HEK293 (cell line): ENCODE data around the gene LIPE.
A peak's percentile ranks its signal among the peaks of the same experiment; 100 is the strongest.

Experiments used
- BCL6B ChIP-seq: fragments of 450-650 bp; formaldehyde crosslinking; IDR thresholded peaks from 2 replicates; pipeline ENCODE4 v1.5.1; 2017; ENCODE audit warnings: missing biosample characterization, missing genetic modification characterization
- EGR2 ChIP-seq: fragments of 450-650 bp; formaldehyde crosslinking; IDR thresholded peaks from 2 replicates; pipeline ENCODE4 v1.5.1; 2016; ENCODE audit warnings: low read depth, missing biosample characterization, missing genetic modification characterization
- GFI1B ChIP-seq: fragments of 450-650 bp; formaldehyde crosslinking; IDR thresholded peaks from 2 replicates; pipeline ENCODE4 v1.5.1; 2016; ENCODE audit warnings: missing biosample characterization, missing genetic modification characterization
- GLIS2 ChIP-seq: fragments of 450-650 bp; formaldehyde crosslinking; IDR thresholded peaks from 2 replicates; pipeline ENCODE4 v1.5.1; 2016; ENCODE audit warnings: missing biosample characterization, missing genetic modification characterization
- HIC1 ChIP-seq: fragments of 450-650 bp; formaldehyde crosslinking; IDR thresholded peaks from 2 replicates; pipeline ENCODE4 v1.5.1; 2016; ENCODE audit warnings: missing biosample characterization, missing genetic modification characterization
- HOXC10 ChIP-seq: sonication (generic); formaldehyde crosslinking; IDR thresholded peaks from 2 replicates; pipeline ENCODE4 v1.8.1; 2023; ENCODE audit warnings: mild to moderate bottlenecking, missing genetic modification reagents
- MEIS1 ChIP-seq: sonication (generic); formaldehyde crosslinking; IDR thresholded peaks from 2 replicates; pipeline ENCODE4 v1.8.1; 2022; ENCODE audit warnings: missing genetic modification reagents, mild to moderate bottlenecking, borderline replicate concordance
- REST ChIP-seq: fragments of 450-650 bp; formaldehyde crosslinking; IDR thresholded peaks from 2 replicates; pipeline ENCODE4 v1.5.1; 2016; ENCODE audit warnings: missing biosample characterization, missing genetic modification characterization
- TRIM28 ChIP-seq: IDR thresholded peaks from 2 replicates; pipeline ENCODE4 v1.6.1; 2011; ENCODE audit warnings: low read length, control low read depth, borderline replicate concordance
- TSHZ1 ChIP-seq: fragments of 450-650 bp; formaldehyde crosslinking; IDR thresholded peaks from 2 replicates; pipeline ENCODE4 v1.5.1; 2016; ENCODE audit warnings: missing biosample characterization, missing genetic modification characterization, borderline replicate concordance
- ZFP69B ChIP-seq: fragments of 450-650 bp; formaldehyde crosslinking; IDR thresholded peaks from 2 replicates; pipeline ENCODE4 v1.5.1; 2016; ENCODE audit warnings: missing biosample characterization, missing genetic modification characterization
- ZNF10 ChIP-seq: fragments of 450-650 bp; formaldehyde crosslinking; IDR thresholded peaks from 2 replicates; pipeline ENCODE4 v1.5.1; 2017; ENCODE audit warnings: missing biosample characterization, missing genetic modification characterization
- ZNF112 ChIP-seq: fragments of 450-650 bp; formaldehyde crosslinking; IDR thresholded peaks from 2 replicates; pipeline ENCODE4 v1.5.0; 2017; ENCODE audit warnings: missing biosample characterization, missing genetic modification characterization
- ZNF155 ChIP-seq: fragments of 450-650 bp; formaldehyde crosslinking; IDR thresholded peaks from 2 replicates; pipeline ENCODE4 v1.5.1; 2016; ENCODE audit warnings: missing biosample characterization, missing genetic modification characterization
- ZNF174 ChIP-seq: fragments of 450-650 bp; formaldehyde crosslinking; IDR thresholded peaks from 2 replicates; pipeline ENCODE4 v1.5.0; 2017; ENCODE audit warnings: missing biosample characterization, mild to moderate bottlenecking, missing genetic modification characterization
- ZNF239 ChIP-seq: fragments of 450-650 bp; formaldehyde crosslinking; IDR thresholded peaks from 2 replicates; pipeline ENCODE4 v1.5.1; 2016; ENCODE audit warnings: missing biosample characterization, missing genetic modification characterization
- ZNF324 ChIP-seq: fragments of 450-650 bp; formaldehyde crosslinking; IDR thresholded peaks from 2 replicates; pipeline ENCODE4 v1.5.1; 2016; ENCODE audit warnings: missing biosample characterization, missing genetic modification characterization
- ZNF335 ChIP-seq: fragments of 450-650 bp; formaldehyde crosslinking; conservative IDR thresholded peaks from 2 replicates; pipeline ENCODE4 v1.5.1; 2016; ENCODE audit warnings: missing biosample characterization, missing genetic modification characterization
- ZNF341 ChIP-seq: fragments of 450-650 bp; formaldehyde crosslinking; IDR thresholded peaks from 2 replicates; pipeline ENCODE4; 2016; ENCODE audit warnings: low read depth, missing biosample characterization, missing genetic modification characterization
- ZNF404 ChIP-seq: fragments of 450-650 bp; formaldehyde crosslinking; IDR thresholded peaks from 2 replicates; pipeline ENCODE4 v1.5.1; 2017; ENCODE audit warnings: missing biosample characterization, missing genetic modification characterization
- ZNF513 ChIP-seq: fragments of 450-650 bp; IDR thresholded peaks from 2 replicates; pipeline ENCODE4 v1.5.1; 2018; ENCODE audit warnings: missing biosample characterization, missing genetic modification characterization
- ZNF626 ChIP-seq: fragments of 450-650 bp; sonication (Bioruptor Pico); formaldehyde crosslinking; IDR thresholded peaks from 2 replicates; pipeline ENCODE4 v1.5.1; 2018; ENCODE audit warnings: missing biosample characterization, missing genetic modification characterization, inconsistent platforms
- ZNF660 ChIP-seq: fragments of 450-650 bp; IDR thresholded peaks from 2 replicates; pipeline ENCODE4 v1.5.1; 2018; ENCODE audit warnings: missing biosample characterization, mild to moderate bottlenecking, missing genetic modification characterization
- ZNF747 ChIP-seq: fragments of 450-650 bp; formaldehyde crosslinking; IDR thresholded peaks from 2 replicates; pipeline ENCODE4 v1.5.1; 2016; ENCODE audit warnings: missing biosample characterization, missing genetic modification characterization
- ZSCAN16 ChIP-seq: fragments of 450-650 bp; formaldehyde crosslinking; IDR thresholded peaks from 2 replicates; pipeline ENCODE4 v1.5.1; 2016; ENCODE audit warnings: missing biosample characterization, missing genetic modification characterization
- ZXDB ChIP-seq: fragments of 450-650 bp; formaldehyde crosslinking; IDR thresholded peaks from 2 replicates; pipeline ENCODE4 v1.5.1; 2016; ENCODE audit warnings: missing biosample characterization, missing genetic modification characterization

Gene LIPE

GRCh38 chr19:42396381-42397262 is 30.6 kb downstream of the LIPE start (continued):
- TF ChIP-seq HIC1 (tag by site-specific recombination) (no peak), ZNF747 (tag by site-specific recombination) (no peak), ZFP69B (tag by site-specific recombination) (peak; percentile 66), EGR2 (tag by site-specific recombination) (peak; percentile 56), ZNF660 (peak; percentile 57), HOXC10 (no peak), REST (no peak), ZNF324 (tag by site-specific recombination) (peak; percentile 73; the same call in 1 of the 2 replicates), ZNF10 (tag by site-specific recombination) (0 out of 2 replicates have a peak, but pooled peaks have one; percentile 13), ZNF155 (no peak), TSHZ1 (tag by site-specific recombination) (no peak), ZNF404 (tag by site-specific recombination) (no peak), ZNF335 (tag by site-specific recombination) (peak; percentile 80), ZNF239 (tag by site-specific recombination) (no peak; the same call in 1 of the 2 replicates), ZNF174 (tag by site-specific recombination) (no peak), GLIS2 (tag by site-specific recombination) (peak; percentile 86), GFI1B (tag by site-specific recombination) (no peak), ZSCAN16 (tag by site-specific recombination) (no peak), TRIM28 (no peak), ZNF112 (tag by site-specific recombination) (no peak), ZNF626 (no peak), BCL6B (tag by site-specific recombination) (no peak), ZNF341 (no peak; the same call in 1 of the 2 replicates), ZXDB (peak; percentile 72), MEIS1 (no peak), ZNF513 (tag by site-specific recombination) (no peak)
